Loucy (cell line): ENCODE data around the gene SHISAL2A.

Experiments used
- CTCF ChIP-seq: fragments of 200-600 bp; sonication (generic); conservative IDR thresholded peaks from 2 replicates; pipeline ENCODE4 v1.5.1; 2014; ENCODE audit warnings: mild to moderate bottlenecking, antibody characterized with exemption, low read length
- EZH2phosphoT487 ChIP-seq: fragments of 200-600 bp; IDR thresholded peaks from 2 replicates; pipeline ENCODE4 v1.6.1; 2018; ENCODE audit warnings: antibody characterized with exemption, mild to moderate bottlenecking, moderate library complexity, borderline replicate concordance

- TF ChIP-seq CTCF: no peak
- TF ChIP-seq EZH2phosphoT487: no peak
Observed at GRCh38 chr1:52683367-52683940, 50.5 kb downstream of the SHISAL2A start.
